H1 (cell line): Measurements from ENCODE around the gene SLC39A7.

Experiments
- CHD1 ChIP-seq: IDR thresholded peaks from 2 replicates; pipeline ENCODE4 v1.6.1; 2012; ENCODE audit warnings: low read depth, low read length, improper control_type of control experiment
- CREB1 ChIP-seq: IDR thresholded peaks from 2 replicates; pipeline ENCODE4 v1.6.1; 2012; ENCODE audit warnings: inconsistent platforms
- YY1 ChIP-seq: IDR thresholded peaks from 2 replicates; pipeline ENCODE4 v1.6.1; 2011; ENCODE audit warnings: low read depth, mild to moderate bottlenecking, low read length

DNA sequence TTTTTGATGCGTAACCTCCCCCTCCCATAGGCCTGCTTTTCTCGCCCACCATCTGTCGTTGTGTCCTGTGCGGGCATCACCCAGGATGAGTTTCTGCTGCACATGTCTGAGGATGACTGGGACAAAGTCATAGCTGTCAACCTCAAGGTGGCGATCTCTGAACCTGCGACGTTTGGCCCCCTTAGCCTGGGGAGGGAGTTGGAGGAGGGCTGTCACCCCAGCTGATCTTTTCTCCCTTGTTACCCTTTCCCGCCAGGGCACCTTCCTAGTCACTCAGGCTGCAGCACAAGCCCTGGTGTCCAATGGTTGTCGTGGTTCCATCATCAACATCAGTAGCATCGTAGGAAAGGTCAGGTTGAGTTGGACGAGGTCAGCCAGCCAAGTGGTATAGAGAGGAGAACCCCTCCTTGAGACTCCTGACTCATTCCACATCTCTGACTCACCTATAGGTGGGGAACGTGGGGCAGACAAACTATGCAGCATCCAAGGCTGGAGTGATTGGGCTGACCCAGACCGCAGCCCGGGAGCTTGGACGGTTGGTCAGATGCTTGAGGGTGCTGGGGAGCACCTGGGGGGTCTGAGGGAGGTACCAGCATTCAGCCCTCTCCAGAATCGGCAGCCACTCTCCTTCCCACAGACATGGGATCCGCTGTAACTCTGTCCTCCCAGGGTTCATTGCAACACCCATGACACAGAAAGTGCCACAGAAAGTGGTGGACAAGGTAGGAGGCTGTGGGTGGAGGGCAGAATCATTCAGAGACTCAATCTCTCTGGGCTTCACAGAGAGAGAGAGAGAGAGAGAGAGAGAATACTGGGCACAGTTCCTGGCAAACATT is 4.7 kb downstream of the SLC39A7 start:
- TF ChIP-seq CREB1: no peak
- TF ChIP-seq YY1: no peak
- no peak for TF ChIP-seq CHD1
